C4-2B (cell line): Measurements from ENCODE around the gene CDHR5.

Experiments
- ZFX ChIP-seq: fragments of 450-650 bp; IDR thresholded peaks from 2 replicates; pipeline ENCODE4 v1.6.1; 2017
- TF ChIP-seq, protein P1 (sequence below): fragments of 450-650 bp; conservative IDR thresholded peaks from 2 replicates; pipeline ENCODE4 v1.5.1; 2017; ENCODE audit warnings: mild to moderate bottlenecking

DNA sequence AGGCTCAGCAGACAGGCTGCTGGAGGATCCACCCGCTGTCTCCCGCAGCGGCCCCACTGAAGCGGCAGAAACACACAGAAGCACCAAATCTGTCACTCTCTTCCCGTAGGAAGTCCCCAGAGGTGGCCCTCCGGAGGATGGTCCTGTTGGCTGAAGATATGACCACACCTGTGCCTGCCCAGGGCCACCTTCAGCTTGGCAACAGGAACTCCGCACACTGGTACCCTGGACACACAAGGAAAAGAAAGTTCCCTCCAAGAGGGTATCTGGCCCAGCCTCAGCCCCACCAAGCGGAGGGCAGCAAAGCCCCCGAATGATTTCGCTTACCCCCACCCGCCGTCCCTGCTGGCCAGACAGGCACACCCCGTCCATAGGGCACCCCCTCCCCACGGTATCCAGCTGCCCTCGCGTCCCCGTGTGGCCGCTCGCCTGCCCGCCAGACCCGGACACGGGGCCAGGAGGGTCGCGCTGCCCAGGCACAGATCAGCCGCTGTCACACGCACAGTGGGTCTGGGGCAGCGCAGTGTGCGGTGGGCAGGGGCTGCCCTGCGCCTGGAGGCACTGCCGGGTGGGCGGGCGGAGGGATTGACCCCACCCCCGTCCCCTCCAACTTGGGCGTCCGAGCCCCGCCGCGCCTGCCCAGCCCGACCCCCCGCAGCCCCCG lies 57.0 kb downstream of the CDHR5 start:
- TF ChIP-seq ZFX: no peak
- TF ChIP-seq, protein P1, sequence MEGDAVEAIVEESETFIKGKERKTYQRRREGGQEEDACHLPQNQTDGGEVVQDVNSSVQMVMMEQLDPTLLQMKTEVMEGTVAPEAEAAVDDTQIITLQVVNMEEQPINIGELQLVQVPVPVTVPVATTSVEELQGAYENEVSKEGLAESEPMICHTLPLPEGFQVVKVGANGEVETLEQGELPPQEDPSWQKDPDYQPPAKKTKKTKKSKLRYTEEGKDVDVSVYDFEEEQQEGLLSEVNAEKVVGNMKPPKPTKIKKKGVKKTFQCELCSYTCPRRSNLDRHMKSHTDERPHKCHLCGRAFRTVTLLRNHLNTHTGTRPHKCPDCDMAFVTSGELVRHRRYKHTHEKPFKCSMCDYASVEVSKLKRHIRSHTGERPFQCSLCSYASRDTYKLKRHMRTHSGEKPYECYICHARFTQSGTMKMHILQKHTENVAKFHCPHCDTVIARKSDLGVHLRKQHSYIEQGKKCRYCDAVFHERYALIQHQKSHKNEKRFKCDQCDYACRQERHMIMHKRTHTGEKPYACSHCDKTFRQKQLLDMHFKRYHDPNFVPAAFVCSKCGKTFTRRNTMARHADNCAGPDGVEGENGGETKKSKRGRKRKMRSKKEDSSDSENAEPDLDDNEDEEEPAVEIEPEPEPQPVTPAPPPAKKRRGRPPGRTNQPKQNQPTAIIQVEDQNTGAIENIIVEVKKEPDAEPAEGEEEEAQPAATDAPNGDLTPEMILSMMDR: no peak
